ENCODE measurements around the gene BEX4. TPM values are rescaled to one million over a fixed set of nuclear protein-coding genes. Genes with fewer than 3 reads are reported as not detected.

The BEX4 gene
- total and polyA plus RNA-seq, 12 donors, result 24.5 to 150 (median 66.4) TPM

DNA sequence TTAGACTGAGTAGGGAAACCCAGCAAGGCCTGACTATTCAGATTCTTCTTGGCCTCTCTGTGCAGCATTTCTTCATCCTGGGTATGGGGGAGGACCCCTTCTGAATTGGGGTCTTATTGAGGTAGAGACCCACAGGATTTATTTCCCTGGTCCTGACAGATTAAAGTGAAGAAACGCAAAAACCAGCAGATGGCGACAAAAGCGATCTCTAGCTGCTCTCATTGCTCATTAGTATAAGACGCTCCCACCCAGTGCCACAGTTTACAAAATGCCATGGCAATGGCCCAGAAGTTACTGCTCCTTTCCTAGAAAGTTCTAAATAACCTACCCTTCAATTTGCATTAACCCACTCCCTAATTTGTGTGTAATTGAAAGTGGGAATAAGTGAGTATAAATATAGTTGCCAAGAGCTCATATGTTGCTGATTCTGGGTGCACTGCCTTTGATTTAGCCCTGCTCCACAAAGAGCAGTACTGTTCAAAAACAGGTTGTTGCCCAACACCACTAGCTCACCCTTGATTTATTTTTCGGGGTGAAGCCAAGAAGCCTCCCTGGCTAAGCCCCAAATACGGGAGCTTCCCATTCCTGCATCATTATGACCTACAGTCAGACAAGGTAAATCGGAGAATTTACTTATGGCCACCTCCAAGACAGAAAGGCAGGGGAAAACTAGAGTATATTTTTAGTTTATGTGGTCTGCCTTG, 3.7 kb upstream of the BEX4 start:
- peak; percentile 24 to 78 (median 46) for DNase-seq
- Histone ChIP-seq H3K9me3 (replicated peaks in 1 of 3) (no peaks in the 10 kb centered on the region), H3K4me3 (no peak overlapping the region), H3K4me1 (replicated peaks in 1 of 2) (no peaks in the 10 kb centered on the region), H3K27me3 (peaks cover 40% of the 10 kb centered on the region), H3K36me3 (replicated peaks in 1 of 2) (no peaks in the 10 kb centered on the region), H3K27ac (no peak overlapping the region)
- TF ChIP-seq, protein P1, sequence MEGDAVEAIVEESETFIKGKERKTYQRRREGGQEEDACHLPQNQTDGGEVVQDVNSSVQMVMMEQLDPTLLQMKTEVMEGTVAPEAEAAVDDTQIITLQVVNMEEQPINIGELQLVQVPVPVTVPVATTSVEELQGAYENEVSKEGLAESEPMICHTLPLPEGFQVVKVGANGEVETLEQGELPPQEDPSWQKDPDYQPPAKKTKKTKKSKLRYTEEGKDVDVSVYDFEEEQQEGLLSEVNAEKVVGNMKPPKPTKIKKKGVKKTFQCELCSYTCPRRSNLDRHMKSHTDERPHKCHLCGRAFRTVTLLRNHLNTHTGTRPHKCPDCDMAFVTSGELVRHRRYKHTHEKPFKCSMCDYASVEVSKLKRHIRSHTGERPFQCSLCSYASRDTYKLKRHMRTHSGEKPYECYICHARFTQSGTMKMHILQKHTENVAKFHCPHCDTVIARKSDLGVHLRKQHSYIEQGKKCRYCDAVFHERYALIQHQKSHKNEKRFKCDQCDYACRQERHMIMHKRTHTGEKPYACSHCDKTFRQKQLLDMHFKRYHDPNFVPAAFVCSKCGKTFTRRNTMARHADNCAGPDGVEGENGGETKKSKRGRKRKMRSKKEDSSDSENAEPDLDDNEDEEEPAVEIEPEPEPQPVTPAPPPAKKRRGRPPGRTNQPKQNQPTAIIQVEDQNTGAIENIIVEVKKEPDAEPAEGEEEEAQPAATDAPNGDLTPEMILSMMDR (IDR thresholded peaks at IDR 0.05), result peak in 5 of 6 experiments; percentile 24 to 53 (median 43)
- TF ChIP-seq POLR2A (IDR thresholded peaks at IDR 0.05), result no peak
- 22 to 31% (median 28%) methylated on average over 6 to 7 of the region's 7 CpGs for WGBS, 4 donors
- intact Hi-C loops (cut with DNase I), result loop anchor here in 1 of 2 donors (10.0 kb wide), 1 partner anchor 254 kb away; no protein-coding TSS in a partner anchor

DNA sequence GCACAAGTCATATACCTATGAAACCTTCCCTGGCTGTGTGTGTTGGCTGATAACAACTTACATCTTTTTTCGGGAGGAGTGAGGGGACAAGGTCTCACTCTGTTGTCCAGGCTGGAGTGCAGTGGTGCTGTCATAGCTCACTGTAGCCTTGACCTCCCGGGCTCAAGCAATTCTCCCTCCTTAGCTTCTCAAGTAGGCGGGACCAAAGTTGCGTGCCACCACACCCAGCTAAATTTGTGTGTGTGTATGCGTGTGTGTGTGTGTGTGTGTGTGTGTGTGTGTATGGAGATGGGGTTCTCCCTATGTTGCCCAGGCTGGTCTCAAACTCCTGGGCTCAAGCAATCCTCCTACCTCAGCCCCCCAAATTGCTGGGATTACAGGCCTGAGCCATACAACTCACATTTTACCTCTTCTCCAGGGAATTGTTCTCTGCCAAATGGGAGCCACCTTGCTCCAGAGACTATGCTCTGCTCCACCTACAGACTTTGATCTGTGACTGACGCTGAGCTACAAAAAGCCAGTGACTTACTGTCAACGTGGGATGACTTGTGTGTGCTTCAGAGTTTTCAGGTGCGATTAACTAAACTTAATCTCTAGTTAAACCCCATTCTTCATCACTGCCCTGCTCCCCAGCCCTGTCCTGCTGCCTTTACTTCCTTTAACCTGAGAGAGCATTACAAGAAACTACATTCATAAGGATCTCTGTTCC, 2.0 kb upstream of the BEX4 start:
- H3K27ac ChIP-seq, result no peak overlapping the region
- intact Hi-C loops (cut with DNase I), result loop anchor here in 1 of 2 donors (10.0 kb wide), 1 partner anchor 252 kb away; no protein-coding TSS in a partner anchor
- H3K36me3 ChIP-seq (replicated peaks in 1 of 2), result no peaks in the 10 kb centered on the region
- H3K9me3 ChIP-seq (replicated peaks in 1 of 3), result no peaks in the 10 kb centered on the region
- H3K4me3 ChIP-seq, result no peak overlapping the region
- peak in 2 of 7 donors; percentile 14 to 35 for DNase-seq
- WGBS, 4 donors, result 33 to 78% (median 57%) methylated on average over 3 to 8 of the region's 8 CpGs
- peaks cover 32% of the 10 kb centered on the region for H3K27me3 ChIP-seq
- no peaks in the 10 kb centered on the region for H3K4me1 ChIP-seq (replicated peaks in 1 of 2)
- TF ChIP-seq, protein P1 (IDR thresholded peaks at IDR 0.05), result no peak
- TF ChIP-seq POLR2A (IDR thresholded peaks at IDR 0.05), result no peak

DNA sequence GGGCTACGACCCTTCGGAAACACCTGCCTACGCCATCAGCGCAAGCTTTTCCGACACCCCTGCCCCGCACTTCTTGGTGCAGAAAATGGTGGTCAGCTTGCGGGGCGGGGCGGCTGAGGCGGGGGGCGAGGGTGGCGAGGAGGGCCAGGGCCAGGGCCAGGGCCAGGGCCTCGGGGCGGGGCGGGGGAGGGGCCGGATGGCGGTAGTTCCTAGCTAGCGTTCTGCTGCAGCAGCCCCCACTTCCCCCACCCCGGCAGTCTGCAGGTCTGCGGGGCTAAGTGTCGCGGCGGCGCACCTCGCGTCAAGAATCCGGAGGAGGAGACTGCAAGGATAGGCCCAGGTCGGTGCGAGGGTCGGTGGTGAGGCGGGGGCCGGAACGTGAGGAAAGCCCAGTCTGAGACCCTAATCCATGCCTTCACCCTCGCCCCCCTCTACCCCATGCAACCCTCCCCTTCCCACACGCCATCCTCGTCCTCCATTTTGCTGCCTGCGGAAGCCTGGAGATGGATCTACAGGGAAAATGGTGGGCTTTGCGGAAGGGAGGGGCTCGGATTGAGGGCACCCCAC, 600 bp downstream of the BEX4 start:
- Histone ChIP-seq H3K4me3 (peak overlapping the region in 2 of 4 donors; percentile 59 to 72), H3K27me3 (peaks cover 12% of the 10 kb centered on the region), H3K27ac (peak overlapping the region in 4 of 5 donors; percentile 54 to 89 (median 87)), H3K4me1 (replicated peaks in 1 of 2) (no peaks in the 10 kb centered on the region), H3K9me3 (replicated peaks in 1 of 3) (no peaks in the 10 kb centered on the region), H3K36me3 (replicated peaks in 1 of 2) (no peaks in the 10 kb centered on the region)
- DNase-seq, result peak in 6 of 7 donors; percentile 10 to 54 (median 38)
- intact Hi-C loops (cut with DNase I), result loop anchor here in 1 of 2 donors (10.0 kb wide), 1 partner anchor 249 kb away; no protein-coding TSS in a partner anchor
- TF ChIP-seq, protein P1 (IDR thresholded peaks at IDR 0.05), result no peak
- TF ChIP-seq POLR2A (IDR thresholded peaks at IDR 0.05), result no peak
- WGBS, 4 donors, result 4 to 52% (median 20%) methylated on average over 11 to 38 of the region's 39 CpGs
